Subcutaneous adipose tissue (tissue), 4 donors: ENCODE data around the gene PNPLA3. TPM values are rescaled to one million over a fixed set of nuclear protein-coding genes. Genes with fewer than 3 reads are reported as not detected.

ENCODE experiments used
- CTCF ChIP-seq: fragments of 450-650 bp; IDR thresholded peaks from one replicate; pipeline ENCODE4 v1.5.1; 2016; ENCODE audit warnings: low read depth, mild to moderate bottlenecking, control low read depth, antibody characterized with exemption, moderate library complexity
- total RNA-seq, 4 donors: library from RNA; depleted of rRNA; stranded (reverse); fragments of >200 nt; gene quantifications; one replicate each; pipeline ENCODE4 v1.1.0, GENCODE V29; 2016

PNPLA3 gene
- total RNA-seq, 4 donors from 2014 or later: 2.3 to 6.6 (median 3.1) TPM

- no peak for TF ChIP-seq CTCF
These were observed 37.8 kb upstream of the PNPLA3 start for GRCh38 chr22:43885786-43886185.

GRCh38 chr22:43886231-43886630 lies 37.4 kb upstream of the PNPLA3 start:
- no peak for TF ChIP-seq CTCF

- TF ChIP-seq CTCF: no peak
These were observed 36.2 kb upstream of the PNPLA3 start for GRCh38 chr22:43887391-43887790.

- no peak for TF ChIP-seq CTCF
These were observed 34.9 kb upstream of the PNPLA3 start for GRCh38 chr22:43888740-43889139.

GRCh38 chr22:43889201-43889859 lies 34.3 kb upstream of the PNPLA3 start:
- no peak for TF ChIP-seq CTCF

- no peak for TF ChIP-seq CTCF
These were observed 33.7 kb upstream of the PNPLA3 start for GRCh38 chr22:43889860-43890253.

GRCh38 chr22:43890901-43891331 lies 32.7 kb upstream of the PNPLA3 start:
- TF ChIP-seq CTCF: no peak
